ENCODE data around the gene CTNNBL1.

DNA sequence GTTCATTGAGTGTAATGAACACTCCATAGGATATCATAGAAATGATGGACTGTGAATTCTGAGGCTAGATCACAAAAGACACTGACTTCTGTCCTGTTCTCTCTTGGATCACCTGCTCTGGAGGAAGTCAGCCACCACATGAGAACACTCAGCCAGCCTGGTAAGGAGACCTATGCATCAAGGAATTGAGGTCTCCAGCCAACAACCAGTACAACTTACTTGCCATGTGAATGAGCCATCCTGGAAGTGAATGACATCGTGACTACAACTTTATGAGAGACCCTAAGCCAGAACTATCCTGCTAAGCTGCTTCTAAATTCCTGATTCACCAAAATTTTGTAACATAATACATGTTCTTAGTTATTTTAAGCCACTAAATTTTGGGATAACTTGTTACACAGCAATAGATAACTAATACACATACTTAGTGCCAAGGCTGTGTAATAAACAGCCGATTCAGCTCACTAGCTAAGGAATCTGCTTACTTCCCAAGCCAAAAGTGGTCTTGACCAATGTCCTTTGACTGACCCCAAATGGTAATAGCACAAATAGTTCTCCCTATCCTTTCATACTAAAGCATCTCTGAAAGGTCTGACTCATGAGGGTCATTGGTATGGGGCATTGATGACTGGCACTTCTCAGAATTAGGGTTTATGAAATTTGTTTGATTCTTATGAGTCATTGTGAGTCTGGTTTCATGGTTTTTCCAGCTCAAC is 6.9 kb upstream of the CTNNBL1 start:
- TF ChIP-seq, protein P1, sequence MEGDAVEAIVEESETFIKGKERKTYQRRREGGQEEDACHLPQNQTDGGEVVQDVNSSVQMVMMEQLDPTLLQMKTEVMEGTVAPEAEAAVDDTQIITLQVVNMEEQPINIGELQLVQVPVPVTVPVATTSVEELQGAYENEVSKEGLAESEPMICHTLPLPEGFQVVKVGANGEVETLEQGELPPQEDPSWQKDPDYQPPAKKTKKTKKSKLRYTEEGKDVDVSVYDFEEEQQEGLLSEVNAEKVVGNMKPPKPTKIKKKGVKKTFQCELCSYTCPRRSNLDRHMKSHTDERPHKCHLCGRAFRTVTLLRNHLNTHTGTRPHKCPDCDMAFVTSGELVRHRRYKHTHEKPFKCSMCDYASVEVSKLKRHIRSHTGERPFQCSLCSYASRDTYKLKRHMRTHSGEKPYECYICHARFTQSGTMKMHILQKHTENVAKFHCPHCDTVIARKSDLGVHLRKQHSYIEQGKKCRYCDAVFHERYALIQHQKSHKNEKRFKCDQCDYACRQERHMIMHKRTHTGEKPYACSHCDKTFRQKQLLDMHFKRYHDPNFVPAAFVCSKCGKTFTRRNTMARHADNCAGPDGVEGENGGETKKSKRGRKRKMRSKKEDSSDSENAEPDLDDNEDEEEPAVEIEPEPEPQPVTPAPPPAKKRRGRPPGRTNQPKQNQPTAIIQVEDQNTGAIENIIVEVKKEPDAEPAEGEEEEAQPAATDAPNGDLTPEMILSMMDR (IDR thresholded peaks at IDR 0.05), result no peak
- TF ChIP-seq POLR2A (IDR thresholded peaks at IDR 0.05), result no peak
